SK-N-MC (cell line): Measurements from ENCODE around the gene CTDSP2.

ENCODE experiments used
- EZH2 ChIP-seq: fragments of 200-600 bp; sonication (generic); IDR thresholded peaks from one replicate; pipeline ENCODE4 v1.6.1; 2017; ENCODE audit warnings: antibody characterized with exemption
- FOXP2 ChIP-seq: optimal IDR thresholded peaks from 2 replicates; pipeline ENCODE3; 2011; ENCODE audit warnings: mild to moderate bottlenecking, moderate library complexity; ENCODE audit not compliant: insufficient read depth; ENCODE audit errors: extremely low read length, control extremely low read depth
- POLR2AphosphoS5 ChIP-seq: IDR thresholded peaks from 2 replicates; pipeline ENCODE4 v1.6.1; 2012; ENCODE audit warnings: mild to moderate bottlenecking, low read depth, low read length, borderline replicate concordance

DNA sequence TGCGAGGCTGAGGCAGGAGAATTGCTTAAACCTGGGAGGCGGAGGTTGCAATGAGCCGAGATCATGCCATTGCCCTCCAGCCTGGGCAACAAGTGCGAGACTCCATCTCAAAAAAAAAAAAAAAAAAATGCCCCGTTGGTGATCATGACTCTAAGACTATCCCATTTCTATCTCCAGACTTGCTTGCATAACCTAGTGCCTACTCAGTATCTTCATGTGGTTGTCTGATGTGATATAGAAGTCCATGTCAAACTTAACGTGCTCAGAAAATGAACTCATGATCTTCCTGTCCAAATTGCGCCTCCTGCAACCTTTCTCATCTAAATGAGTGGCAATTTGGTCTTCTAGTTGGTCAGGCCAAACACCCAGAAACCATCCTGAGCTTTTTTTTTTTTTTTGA, 68.6 kb downstream of the CTDSP2 start:
- TF ChIP-seq EZH2 (no peak), POLR2AphosphoS5 (no peak), FOXP2 (no peak)
